Measurements from ENCODE around the gene SLC7A5. TPM values are rescaled to one million over a fixed set of nuclear protein-coding genes. Genes with fewer than 3 reads are reported as not detected.

Gene SLC7A5
- total RNA-seq, 3 donors from 2014 or later (not counting 1 experiment from before 2014, with no cell fraction given): 27.2 to 66.1 (median 34.2) TPM

DNA sequence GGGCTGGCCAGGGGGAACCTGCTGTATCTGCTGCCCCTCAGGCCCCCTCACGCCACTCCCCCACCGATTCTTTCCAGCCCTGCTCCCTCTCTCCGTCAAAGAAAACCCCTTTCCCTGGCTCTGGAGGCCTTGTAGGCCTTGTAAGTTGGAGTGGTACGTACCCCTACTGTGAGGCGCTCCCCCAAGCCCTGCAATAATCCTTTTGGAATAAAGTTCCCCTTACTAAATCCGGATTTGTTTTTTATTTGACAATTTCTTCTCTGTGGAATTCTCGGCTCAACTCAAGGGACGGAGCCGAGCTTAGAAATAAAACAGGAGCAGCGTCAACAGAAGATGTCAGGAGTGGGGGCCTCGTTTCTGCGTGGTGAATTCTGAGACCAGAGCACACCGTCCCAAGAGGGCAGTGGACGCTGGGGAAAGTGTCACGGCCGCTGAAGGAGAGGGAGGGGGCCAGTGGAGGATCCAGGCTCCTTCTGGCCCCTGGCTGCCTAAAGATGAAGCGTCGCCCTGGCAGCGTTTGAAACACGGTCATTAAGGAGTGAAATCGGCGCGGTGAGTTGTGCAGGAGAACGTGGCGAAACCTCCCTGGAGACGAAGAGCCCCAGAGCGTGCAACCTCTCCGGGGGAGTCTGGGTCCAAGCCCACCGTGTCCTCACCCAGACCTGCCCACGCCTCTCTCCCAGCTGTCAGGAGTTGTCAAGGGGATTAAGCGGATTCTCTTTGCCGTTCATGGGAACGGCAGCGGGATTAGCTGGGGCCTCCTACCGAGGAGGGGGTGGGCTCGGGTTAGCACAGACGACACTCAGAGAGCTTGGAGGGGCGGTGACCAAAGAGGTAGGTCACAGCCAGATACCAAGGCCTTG, 47.0 kb downstream of the SLC7A5 start:
- H3K36me3 ChIP-seq (ENCODE audit: control insufficient read depth, insufficient read depth, low read length): no peaks in the 10 kb centered on the region
- ATAC-seq (no peak), DNase-seq (peak in 1 of 2 donors; percentile 19)
- H3K27ac Mint-ChIP-seq: no peak overlapping the region
- H3K4me3 ChIP-seq (ENCODE audit: low read length): no peak overlapping the region
- H3K9me3 ChIP-seq (ENCODE audit: control insufficient read depth, insufficient read depth, low read length): peaks cover 12% of the 10 kb centered on the region
- H3K9me3 Mint-ChIP-seq: no peaks in the 10 kb centered on the region
- no peaks in the 10 kb centered on the region for H3K27me3 ChIP-seq (ENCODE audit: control insufficient read depth, insufficient read depth, low read length)
- H3K27ac ChIP-seq (ENCODE audit: low read length): no peak overlapping the region
- intact Hi-C loops (cut with micrococcal nuclease): no loop called here
- no peaks in the 10 kb centered on the region for H3K4me1 Mint-ChIP-seq
- no peak overlapping the region for H3K4me3 Mint-ChIP-seq
- H3K4me1 ChIP-seq (ENCODE audit: control insufficient read depth, insufficient read depth, low read length): peaks cover 4% of the 10 kb centered on the region
- WGBS (ENCODE audit: insufficient coverage): 86% methylated on average over 38 of the region's 38 CpGs
- TF ChIP-seq CTCF (IDR thresholded peaks at IDR 0.05): no peak
- peaks cover 0 to 3% of the 10 kb centered on the region in 2 donors for H3K27me3 Mint-ChIP-seq (ENCODE audit: low read depth in 2 of 2)
- H3K36me3 Mint-ChIP-seq: no peaks in the 10 kb centered on the region

DNA sequence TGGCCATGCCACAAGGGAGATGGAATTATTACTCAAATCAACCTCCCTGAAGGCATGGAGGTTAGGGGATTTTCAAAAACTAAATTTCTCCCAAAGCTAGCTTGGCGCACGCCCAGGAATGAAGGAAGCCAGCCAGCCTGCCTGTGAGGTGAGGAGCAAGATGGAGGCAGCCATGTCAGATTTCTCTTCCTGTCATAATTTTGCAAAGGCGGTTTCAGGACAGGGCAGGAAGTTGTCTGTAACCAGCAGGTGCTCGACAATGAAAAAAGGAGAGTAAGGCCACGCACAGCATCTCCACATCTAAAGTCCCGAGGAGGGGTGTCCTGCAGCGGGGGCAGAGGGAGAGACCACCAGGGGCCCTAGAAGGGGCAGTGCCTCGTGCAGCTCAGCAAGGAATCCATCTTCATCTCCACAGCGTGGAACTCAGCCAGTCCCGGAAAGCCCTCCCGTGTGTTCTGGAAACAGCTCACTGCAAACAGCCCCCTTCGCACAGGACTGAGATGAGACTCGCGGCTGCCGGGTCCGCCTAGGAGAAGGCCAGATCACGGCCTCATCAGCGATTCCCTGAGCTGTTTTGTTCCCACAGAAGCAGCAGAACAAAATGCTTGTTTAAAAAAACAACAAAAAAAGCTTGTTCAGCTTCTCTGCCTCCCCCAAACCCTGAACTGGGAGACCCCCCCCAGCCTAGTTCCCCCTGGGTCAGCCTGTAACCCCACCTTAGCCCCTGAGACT, 47.8 kb downstream of the SLC7A5 start:
- Histone ChIP-seq H3K36me3 (ENCODE audit: control insufficient read depth, insufficient read depth, low read length) (no peaks in the 10 kb centered on the region), H3K4me3 (ENCODE audit: low read length) (no peak overlapping the region), H3K27ac (ENCODE audit: low read length) (no peak overlapping the region), H3K9me3 (ENCODE audit: control insufficient read depth, insufficient read depth, low read length) (peaks cover 19% of the 10 kb centered on the region), H3K27me3 (ENCODE audit: control insufficient read depth, insufficient read depth, low read length) (no peaks in the 10 kb centered on the region), H3K4me1 (ENCODE audit: control insufficient read depth, insufficient read depth, low read length) (peaks cover 4% of the 10 kb centered on the region)
- TF ChIP-seq CTCF (IDR thresholded peaks at IDR 0.05): no peak
- intact Hi-C loops (cut with micrococcal nuclease): no loop called here
- no peaks in the 10 kb centered on the region for H3K36me3 Mint-ChIP-seq
- H3K4me3 Mint-ChIP-seq: no peak overlapping the region
- H3K9me3 Mint-ChIP-seq: no peaks in the 10 kb centered on the region
- peaks cover 0 to 3% of the 10 kb centered on the region in 2 donors for H3K27me3 Mint-ChIP-seq (ENCODE audit: low read depth in 2 of 2)
- H3K27ac Mint-ChIP-seq: no peak overlapping the region
- 55% methylated on average over 18 of the region's 18 CpGs for WGBS (ENCODE audit: insufficient coverage)
- ATAC-seq (no peak), DNase-seq (peak in 1 of 2 donors; percentile 38)
- H3K4me1 Mint-ChIP-seq: peaks cover 0 to 1% of the 10 kb centered on the region in 2 donors

GRCh38 chr16:87819983-87820382, 49.3 kb downstream of the SLC7A5 start:
- peaks cover 22% of the 10 kb centered on the region for H3K9me3 ChIP-seq (ENCODE audit: control insufficient read depth, insufficient read depth, low read length)
- ATAC-seq (no peak), DNase-seq (peak in 1 of 2 donors; percentile 12)
- no peaks in the 10 kb centered on the region for H3K27me3 ChIP-seq (ENCODE audit: control insufficient read depth, insufficient read depth, low read length)
- intact Hi-C loops (cut with micrococcal nuclease): no loop called here
- H3K4me1 ChIP-seq (ENCODE audit: control insufficient read depth, insufficient read depth, low read length): peaks cover 9% of the 10 kb centered on the region
- no peak for TF ChIP-seq CTCF (IDR thresholded peaks at IDR 0.05)
- H3K27ac Mint-ChIP-seq: no peak overlapping the region
- H3K36me3 Mint-ChIP-seq: no peaks in the 10 kb centered on the region
- H3K4me3 Mint-ChIP-seq: no peak overlapping the region
- peaks cover 0 to 5% of the 10 kb centered on the region in 2 donors for H3K4me1 Mint-ChIP-seq
- H3K4me3 ChIP-seq (ENCODE audit: low read length): no peak overlapping the region
- H3K36me3 ChIP-seq (ENCODE audit: control insufficient read depth, insufficient read depth, low read length): no peaks in the 10 kb centered on the region
- H3K27me3 Mint-ChIP-seq (ENCODE audit: low read depth in 2 of 2): peaks cover 0 to 3% of the 10 kb centered on the region in 2 donors
- no peak overlapping the region for H3K27ac ChIP-seq (ENCODE audit: low read length)
- WGBS (ENCODE audit: insufficient coverage): 94% methylated on average over 17 of the region's 17 CpGs
- H3K9me3 Mint-ChIP-seq: no peaks in the 10 kb centered on the region
